Mammary epithelial cell (primary cell): ENCODE results near the gene TNIK.

Source experiments
- EZH2 ChIP-seq: IDR thresholded peaks from 2 replicates; pipeline ENCODE4 v1.6.1; 2012; ENCODE audit warnings: low read length, inconsistent platforms, borderline replicate concordance
- TF ChIP-seq, protein P1 (sequence below), 2 donors: IDR thresholded peaks in 1 of 2; conservative IDR thresholded peaks in 1 of 2; 2 replicates each; pipeline ENCODE4 v1.5.1; 2011 to 2012; ENCODE audit warnings: inconsistent platforms in 2 of 2, low read length in 2 of 2, mild to moderate bottlenecking in 2 of 2, control low read depth in 1 of 2, low read depth in 1 of 2; ENCODE audit not compliant: insufficient read depth in 1 of 2; ENCODE audit errors: extremely low read depth in 1 of 2

DNA sequence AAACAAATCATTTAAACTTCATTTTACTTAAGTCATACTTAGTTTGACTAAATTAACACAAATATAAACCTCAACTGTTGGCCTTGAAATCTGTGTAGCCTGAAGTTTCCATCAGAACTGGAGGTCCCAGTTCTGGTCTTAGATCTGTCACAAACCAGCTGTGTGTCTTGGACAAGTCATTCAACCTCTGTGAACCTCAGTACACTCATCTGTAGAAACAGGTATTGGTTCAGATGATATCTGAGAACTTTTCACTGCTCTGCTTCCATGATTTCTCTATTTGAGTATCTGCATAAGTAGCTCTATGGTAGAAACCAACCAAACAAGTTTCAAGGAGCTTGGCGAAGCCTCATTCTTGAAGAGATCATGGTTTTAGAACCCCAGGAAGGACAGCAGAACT lies 373.3 kb downstream of the TNIK start:
- TF ChIP-seq, protein P1, sequence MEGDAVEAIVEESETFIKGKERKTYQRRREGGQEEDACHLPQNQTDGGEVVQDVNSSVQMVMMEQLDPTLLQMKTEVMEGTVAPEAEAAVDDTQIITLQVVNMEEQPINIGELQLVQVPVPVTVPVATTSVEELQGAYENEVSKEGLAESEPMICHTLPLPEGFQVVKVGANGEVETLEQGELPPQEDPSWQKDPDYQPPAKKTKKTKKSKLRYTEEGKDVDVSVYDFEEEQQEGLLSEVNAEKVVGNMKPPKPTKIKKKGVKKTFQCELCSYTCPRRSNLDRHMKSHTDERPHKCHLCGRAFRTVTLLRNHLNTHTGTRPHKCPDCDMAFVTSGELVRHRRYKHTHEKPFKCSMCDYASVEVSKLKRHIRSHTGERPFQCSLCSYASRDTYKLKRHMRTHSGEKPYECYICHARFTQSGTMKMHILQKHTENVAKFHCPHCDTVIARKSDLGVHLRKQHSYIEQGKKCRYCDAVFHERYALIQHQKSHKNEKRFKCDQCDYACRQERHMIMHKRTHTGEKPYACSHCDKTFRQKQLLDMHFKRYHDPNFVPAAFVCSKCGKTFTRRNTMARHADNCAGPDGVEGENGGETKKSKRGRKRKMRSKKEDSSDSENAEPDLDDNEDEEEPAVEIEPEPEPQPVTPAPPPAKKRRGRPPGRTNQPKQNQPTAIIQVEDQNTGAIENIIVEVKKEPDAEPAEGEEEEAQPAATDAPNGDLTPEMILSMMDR (conservative IDR thresholded peaks at IDR 0.05 in 1 of 2, IDR thresholded peaks at IDR 0.05 in 1 of 2; ENCODE audit: extremely low read depth in 1 of 2, insufficient read depth in 1 of 2, low read depth in 1 of 2, low read length in 2 of 2) = no peak
- TF ChIP-seq EZH2 = no peak
